ENCODE measurements around the gene CXCR4.

CXCR4 gene

GRCh38 chr2:136068581-136069227, 49.2 kb downstream of the CXCR4 start:
- no peak overlapping the region for H3K4me3 ChIP-seq (ENCODE audit: low read length)
- 97% methylated on average over 4 of the region's 4 CpGs for WGBS
- peaks cover 9% of the 10 kb centered on the region; the same call in 1 of the 2 replicates for H3K4me1 ChIP-seq (ENCODE audit: insufficient read depth, low read length)
- peaks cover 20% of the 10 kb centered on the region; the same call in 1 of the 2 replicates for H3K9me3 ChIP-seq (ENCODE audit: insufficient read depth, low read depth, low read length)
- no peaks in the 10 kb centered on the region for H3K36me3 ChIP-seq (ENCODE audit: insufficient read depth, low read length)
- no peak overlapping the region for H3K9ac ChIP-seq (ENCODE audit: low read depth, low read length)
- no peak overlapping the region for H3K27ac ChIP-seq (ENCODE audit: low read depth, low read length)
- H3K27me3 ChIP-seq (ENCODE audit: insufficient read depth, low read length), result no peaks in the 10 kb centered on the region

GRCh38 chr2:136067897-136068580, 49.9 kb downstream of the CXCR4 start:
- WGBS, result 93% methylated on average over 11 of the region's 11 CpGs
- H3K36me3 ChIP-seq (ENCODE audit: insufficient read depth, low read length), result no peaks in the 10 kb centered on the region
- peaks cover 15% of the 10 kb centered on the region; the same call in 1 of the 2 replicates for H3K9me3 ChIP-seq (ENCODE audit: insufficient read depth, low read depth, low read length)
- no peaks in the 10 kb centered on the region for H3K27me3 ChIP-seq (ENCODE audit: insufficient read depth, low read length)
- H3K4me3 ChIP-seq (ENCODE audit: low read length), result no peak overlapping the region
- H3K9ac ChIP-seq (ENCODE audit: low read depth, low read length), result no peak overlapping the region
- no peak overlapping the region for H3K27ac ChIP-seq (ENCODE audit: low read depth, low read length)
- peaks cover 9% of the 10 kb centered on the region; the same call in 1 of the 2 replicates for H3K4me1 ChIP-seq (ENCODE audit: insufficient read depth, low read length)

DNA sequence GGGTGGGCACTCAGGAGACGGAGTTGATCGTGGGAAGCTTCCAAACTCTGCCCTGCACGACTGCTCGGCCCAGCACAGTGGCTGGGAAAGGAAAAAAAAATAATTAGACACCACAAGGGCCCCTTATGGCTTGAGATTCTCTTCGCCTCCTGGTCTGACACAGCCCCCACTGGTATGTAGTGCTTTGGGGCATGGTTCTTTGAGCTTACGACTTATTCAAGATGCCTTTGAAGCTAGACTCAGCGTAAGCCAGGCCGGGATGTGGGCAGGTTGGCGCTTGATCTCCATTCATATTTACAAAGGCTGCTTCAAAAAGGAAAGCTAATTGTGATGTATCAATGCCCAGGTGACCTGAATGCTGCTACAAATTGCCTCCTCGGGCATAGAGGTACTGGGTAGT, 50.5 kb downstream of the CXCR4 start:
- WGBS, result 79% methylated on average over 10 of the region's 10 CpGs
- Histone ChIP-seq H3K4me3 (ENCODE audit: low read length) (no peak overlapping the region), H3K4me1 (ENCODE audit: insufficient read depth, low read length) (peaks cover 9% of the 10 kb centered on the region; the same call in 1 of the 2 replicates), H3K9me3 (ENCODE audit: insufficient read depth, low read depth, low read length) (peaks cover 9% of the 10 kb centered on the region; the same call in 1 of the 2 replicates), H3K36me3 (ENCODE audit: insufficient read depth, low read length) (no peaks in the 10 kb centered on the region), H3K9ac (ENCODE audit: low read depth, low read length) (no peak overlapping the region), H3K27me3 (ENCODE audit: insufficient read depth, low read length) (no peaks in the 10 kb centered on the region), H3K27ac (ENCODE audit: low read depth, low read length) (no peak overlapping the region)

DNA sequence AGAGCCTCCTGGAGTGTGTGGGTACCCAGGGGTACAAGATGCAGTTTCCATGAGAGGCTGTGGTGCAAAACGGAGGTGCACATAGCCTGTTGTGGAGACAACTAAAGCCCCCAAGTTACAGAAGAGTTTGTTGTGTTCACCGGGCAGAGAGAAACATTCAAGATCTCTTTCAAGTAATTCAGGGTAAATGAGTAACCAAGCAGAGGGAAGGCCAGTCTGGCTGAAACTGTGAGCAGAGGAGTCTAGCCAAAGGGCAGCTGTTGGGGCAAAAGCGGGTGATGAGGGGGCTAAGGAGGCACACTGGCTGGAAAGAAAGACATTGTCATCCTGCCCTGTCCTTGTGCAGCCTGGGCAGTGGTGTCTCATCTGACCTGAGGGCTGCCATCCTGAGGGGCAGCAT, 52.0 kb downstream of the CXCR4 start:
- H3K9ac ChIP-seq (ENCODE audit: low read depth, low read length), result no peak overlapping the region
- 86% methylated on average over 3 of the region's 3 CpGs for WGBS
- H3K9me3 ChIP-seq (ENCODE audit: insufficient read depth, low read depth, low read length), result no peaks in the 10 kb centered on the region
- H3K27ac ChIP-seq (ENCODE audit: low read depth, low read length), result no peak overlapping the region
- no peak overlapping the region for H3K4me3 ChIP-seq (ENCODE audit: low read length)
- peaks cover 9% of the 10 kb centered on the region; the same call in 1 of the 2 replicates for H3K4me1 ChIP-seq (ENCODE audit: insufficient read depth, low read length)
- no peaks in the 10 kb centered on the region for H3K36me3 ChIP-seq (ENCODE audit: insufficient read depth, low read length)
- H3K27me3 ChIP-seq (ENCODE audit: insufficient read depth, low read length), result no peaks in the 10 kb centered on the region

DNA sequence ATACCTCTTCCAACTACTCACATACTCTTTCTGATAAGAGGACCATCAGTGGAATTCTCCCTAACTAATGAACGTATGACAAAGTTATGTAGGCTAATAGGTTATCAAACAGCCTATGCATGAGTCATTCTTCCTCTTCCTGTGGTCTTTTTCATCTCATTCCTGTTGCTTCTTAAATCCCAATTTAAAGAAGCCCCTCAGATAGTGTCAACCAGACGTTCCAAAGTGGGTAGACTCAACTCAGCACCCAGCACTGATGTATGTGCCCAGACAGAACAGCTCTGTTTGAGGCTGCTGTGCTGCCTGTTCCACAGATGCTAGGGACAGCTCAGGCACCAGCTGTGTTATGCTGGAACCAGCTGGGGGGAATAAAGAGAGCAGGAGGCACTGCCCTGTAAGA, 52.6 kb downstream of the CXCR4 start:
- H3K9ac ChIP-seq (ENCODE audit: low read depth, low read length), result no peak overlapping the region
- H3K27ac ChIP-seq (ENCODE audit: low read depth, low read length), result no peak overlapping the region
- peaks cover 9% of the 10 kb centered on the region; the same call in 1 of the 2 replicates for H3K4me1 ChIP-seq (ENCODE audit: insufficient read depth, low read length)
- H3K36me3 ChIP-seq (ENCODE audit: insufficient read depth, low read length), result no peaks in the 10 kb centered on the region
- H3K27me3 ChIP-seq (ENCODE audit: insufficient read depth, low read length), result no peaks in the 10 kb centered on the region
- no peaks in the 10 kb centered on the region for H3K9me3 ChIP-seq (ENCODE audit: insufficient read depth, low read depth, low read length)
- WGBS, result 65% methylated on average over 2 of the region's 2 CpGs
- H3K4me3 ChIP-seq (ENCODE audit: low read length), result no peak overlapping the region
